ENCODE measurements around the gene ARHGAP33. TPM values are rescaled to one million over a fixed set of nuclear protein-coding genes. Genes with fewer than 3 reads are reported as not detected.
"Not testable (repeated sequence)": the region's sequence is repeated elsewhere in the genome, so short reads cannot be mapped to it uniquely, and the experiment has no call there.

ARHGAP33 gene
- total RNA-seq, 2 experiments from 2014 or later = 27.1 to 29.8 TPM

DNA sequence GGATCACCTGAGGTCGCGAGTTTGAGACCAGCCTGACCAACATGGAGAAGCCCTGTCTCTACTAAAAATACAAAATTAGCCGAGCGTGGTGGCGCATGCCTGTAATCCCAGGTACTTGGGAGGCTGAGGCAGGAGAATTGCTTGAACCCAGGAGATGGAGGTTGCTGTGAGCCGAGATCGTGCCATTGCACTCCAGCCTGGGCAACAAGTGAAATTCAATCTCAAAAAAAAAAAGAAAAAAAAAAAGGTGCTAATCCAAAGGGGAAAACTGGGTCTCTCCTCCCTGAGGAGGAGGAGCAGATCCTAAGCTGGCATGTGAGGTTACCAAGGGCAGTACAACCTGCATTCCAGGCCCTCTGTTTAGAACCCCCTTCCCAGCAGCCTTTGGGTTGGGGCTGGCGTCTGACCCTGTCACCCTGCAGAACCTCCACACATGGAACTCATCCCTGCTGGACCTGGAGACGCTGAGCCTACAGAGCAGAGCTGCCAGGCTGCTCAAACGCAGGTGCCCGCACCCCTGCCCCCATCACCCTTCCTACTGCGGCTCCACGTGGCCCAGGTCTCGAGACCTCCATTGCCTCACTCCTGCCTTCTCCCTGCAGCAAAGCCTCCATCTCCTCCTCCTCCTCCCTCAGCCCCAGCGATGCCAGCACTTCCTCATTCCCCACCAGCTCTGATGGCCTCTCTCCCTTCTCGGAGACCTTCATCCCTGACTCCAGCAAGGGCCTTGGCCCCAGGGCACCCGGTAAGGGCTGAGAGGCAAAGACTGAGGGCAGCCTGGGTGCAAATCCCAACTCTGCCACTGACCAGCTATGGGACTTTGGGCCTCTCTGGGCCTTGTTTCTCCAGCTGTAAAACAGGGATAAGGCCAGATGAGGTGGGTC is 10.7 kb upstream of the ARHGAP33 start:
- DNase-seq (no peak), ATAC-seq (no peak)
- Mint-ChIP-seq H3K27ac (no peak overlapping the region), H3K27me3 (no peaks in the 10 kb centered on the region), H3K9me3 (no peaks in the 10 kb centered on the region), H3K4me3 (no peak overlapping the region), H3K4me1 (ENCODE audit: low read depth) (peaks cover 3% of the 10 kb centered on the region), H3K36me3 (ENCODE audit: low read depth) (peaks cover 22% of the 10 kb centered on the region)
- intact Hi-C loops (cut with micrococcal nuclease) = no loop called here
- ChIA-PET CTCF (no interaction called here), POLR2A (no interaction called here)
- TF ChIP-seq, protein P1, sequence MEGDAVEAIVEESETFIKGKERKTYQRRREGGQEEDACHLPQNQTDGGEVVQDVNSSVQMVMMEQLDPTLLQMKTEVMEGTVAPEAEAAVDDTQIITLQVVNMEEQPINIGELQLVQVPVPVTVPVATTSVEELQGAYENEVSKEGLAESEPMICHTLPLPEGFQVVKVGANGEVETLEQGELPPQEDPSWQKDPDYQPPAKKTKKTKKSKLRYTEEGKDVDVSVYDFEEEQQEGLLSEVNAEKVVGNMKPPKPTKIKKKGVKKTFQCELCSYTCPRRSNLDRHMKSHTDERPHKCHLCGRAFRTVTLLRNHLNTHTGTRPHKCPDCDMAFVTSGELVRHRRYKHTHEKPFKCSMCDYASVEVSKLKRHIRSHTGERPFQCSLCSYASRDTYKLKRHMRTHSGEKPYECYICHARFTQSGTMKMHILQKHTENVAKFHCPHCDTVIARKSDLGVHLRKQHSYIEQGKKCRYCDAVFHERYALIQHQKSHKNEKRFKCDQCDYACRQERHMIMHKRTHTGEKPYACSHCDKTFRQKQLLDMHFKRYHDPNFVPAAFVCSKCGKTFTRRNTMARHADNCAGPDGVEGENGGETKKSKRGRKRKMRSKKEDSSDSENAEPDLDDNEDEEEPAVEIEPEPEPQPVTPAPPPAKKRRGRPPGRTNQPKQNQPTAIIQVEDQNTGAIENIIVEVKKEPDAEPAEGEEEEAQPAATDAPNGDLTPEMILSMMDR (IDR thresholded peaks at IDR 0.05) = no peak

DNA sequence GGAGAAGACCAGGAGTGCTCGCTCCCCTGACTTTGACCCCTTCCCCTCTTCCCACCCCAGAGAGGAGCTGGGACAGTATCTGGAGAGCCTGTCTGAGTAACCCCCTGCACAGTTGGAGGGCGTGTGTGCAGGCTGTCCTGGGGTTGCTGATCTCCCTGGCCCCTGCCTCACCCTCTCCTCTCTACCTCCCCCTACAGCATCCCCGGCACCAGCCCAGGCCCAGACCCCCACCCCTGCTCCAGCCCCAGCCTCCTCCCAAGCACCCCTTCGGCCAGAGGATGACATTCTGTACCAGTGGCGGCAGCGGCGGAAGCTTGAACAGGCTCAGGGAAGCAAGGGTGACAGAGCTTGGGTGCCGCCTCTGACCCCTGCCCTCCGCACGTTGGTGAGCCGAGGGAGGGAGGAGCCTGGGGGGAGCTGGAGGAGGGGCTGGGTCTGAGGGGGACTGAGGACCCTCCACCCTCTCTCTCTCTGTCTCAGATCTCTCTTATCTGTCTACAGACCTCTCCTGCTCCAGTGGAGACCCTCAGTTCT is 8.7 kb upstream of the ARHGAP33 start:
- ChIA-PET CTCF (no interaction called here), POLR2A (interaction anchor here (0.9 to 1.5 kb wide), 5 partner anchors 9 to 29 kb away, joined by 3 to 5 read pairs (median 3); partner anchors contain the start of genes HSPB6 and PROSER3)
- Mint-ChIP-seq H3K27ac (no peak overlapping the region), H3K27me3 (no peaks in the 10 kb centered on the region), H3K4me3 (no peak overlapping the region), H3K36me3 (ENCODE audit: low read depth) (peaks cover 18% of the 10 kb centered on the region), H3K9me3 (no peaks in the 10 kb centered on the region), H3K4me1 (ENCODE audit: low read depth) (no peaks in the 10 kb centered on the region)
- no peak for ATAC-seq
- no peak for DNase-seq
- intact Hi-C loops (cut with micrococcal nuclease) = no loop called here
- TF ChIP-seq, protein P1 (IDR thresholded peaks at IDR 0.05) = no peak

GRCh38 chr19:35767288-35768081 is 7.9 kb upstream of the ARHGAP33 start:
- Mint-ChIP-seq H3K9me3 (no peaks in the 10 kb centered on the region), H3K27ac (no peak overlapping the region), H3K36me3 (ENCODE audit: low read depth) (peaks cover 12% of the 10 kb centered on the region), H3K27me3 (no peaks in the 10 kb centered on the region), H3K4me1 (ENCODE audit: low read depth) (no peaks in the 10 kb centered on the region), H3K4me3 (no peak overlapping the region)
- no peak for ATAC-seq
- intact Hi-C loops (cut with micrococcal nuclease) = no loop called here
- ChIA-PET CTCF (no interaction called here), POLR2A (interaction anchor here (0.8 to 1.2 kb wide), 5 partner anchors 10 to 77 kb away, joined by 3 to 5 read pairs (median 3); partner anchors contain the start of genes HSPB6 and PROSER3)
- DNase-seq = no peak
- TF ChIP-seq, protein P1 (IDR thresholded peaks at IDR 0.05) = no peak

DNA sequence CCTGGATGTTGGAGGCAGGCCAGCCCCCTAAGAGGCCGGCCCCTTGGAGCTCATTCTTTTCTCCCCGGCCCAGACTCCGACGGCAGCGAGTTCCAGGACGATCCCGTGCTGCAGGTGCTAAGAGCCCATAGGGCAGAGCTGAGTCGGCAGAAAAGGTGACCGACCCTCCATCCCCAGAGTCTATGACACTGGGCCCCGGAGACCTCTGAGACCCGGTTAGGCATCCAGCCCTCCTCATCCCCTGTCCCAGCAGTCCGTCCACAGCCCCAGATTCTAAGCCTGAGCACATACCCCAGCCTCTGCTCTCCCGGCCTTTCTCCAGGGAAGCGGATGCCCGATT is 7.3 kb upstream of the ARHGAP33 start:
- Mint-ChIP-seq H3K4me1 (ENCODE audit: low read depth) (no peaks in the 10 kb centered on the region), H3K27me3 (no peaks in the 10 kb centered on the region), H3K9me3 (no peaks in the 10 kb centered on the region), H3K36me3 (ENCODE audit: low read depth) (peaks cover 12% of the 10 kb centered on the region), H3K27ac (no peak overlapping the region), H3K4me3 (no peak overlapping the region)
- CTCF ChIA-PET = no interaction called here
- ATAC-seq (no peak), DNase-seq (no peak)
- TF ChIP-seq, protein P1 (IDR thresholded peaks at IDR 0.05) = no peak
- intact Hi-C loops (cut with micrococcal nuclease) = no loop called here
- POLR2A ChIA-PET = interaction anchor here (0.8 to 1.1 kb wide), 2 partner anchors 45 to 78 kb away, joined by 3 to 4 read pairs; no protein-coding TSS in a partner anchor

- H3K36me3 Mint-ChIP-seq (ENCODE audit: low read depth); H3K27ac Mint-ChIP-seq; ATAC-seq; H3K9me3 Mint-ChIP-seq; DNase-seq; H3K27me3 Mint-ChIP-seq; H3K4me1 Mint-ChIP-seq (ENCODE audit: low read depth); intact Hi-C loops (cut with micrococcal nuclease); H3K4me3 Mint-ChIP-seq: not testable (repeated sequence)
- POLR2A ChIA-PET = interaction anchor here (0.5 to 1.2 kb wide), 8 partner anchors 10 to 1555 kb away, joined by 3 to 4 read pairs (median 3); partner anchors contain the start of genes PSENEN and U2AF1L4
- CTCF ChIA-PET = interaction anchor here (1.0 kb wide), 1 partner anchor 159 kb away, joined by 3 read pairs; no protein-coding TSS in a partner anchor
Measured at GRCh38 chr19:35772362-35772761, 3.0 kb upstream of the ARHGAP33 start.
